B cell (primary cell): ENCODE measurements around the gene DENND1A. TPM values are rescaled to one million over a fixed set of nuclear protein-coding genes. Genes with fewer than 3 reads are reported as not detected.

ENCODE experiments used
- ATAC-seq: fragments of 200-7000 bp; cut with Tn5 transposase; one replicate; pipeline ENCODE4 v1.10.0; 2021; ENCODE audit warnings: low read depth, mild to moderate bottlenecking, moderate number of reproducible peaks, moderate library complexity
- CTCF ChIA-PET: fragments of 350-600 bp; sonication (Branson Sonifier 250); formaldehyde crosslinking; loops from one replicate; lab custom pipeline; 2021; ENCODE audit warnings: antibody characterized with exemption, inconsistent platforms; lab: Charles Lee
- POLR2A ChIA-PET: fragments of 350-600 bp; sonication (Branson Sonifier 250); formaldehyde crosslinking; loops from one replicate; lab custom pipeline; 2021; ENCODE audit warnings: antibody characterized with exemption; lab: Charles Lee
- DNase-seq: peaks from one replicate; pipeline ENCODE4 v3.0.0; 2013
- H2AFZ ChIP-seq: 2 replicates; pipeline ENCODE4 v1.6.1; 2012; ENCODE audit warnings: mild to moderate bottlenecking, low read depth, low read length; ENCODE audit not compliant: insufficient read depth, poor library complexity, severe bottlenecking
- H3K27ac ChIP-seq, 2 donors: 1 replicate in 1 of 2; 2 replicates in 1 of 2; pipeline ENCODE4 v1.5.1; 2012 to 2013; ENCODE audit warnings: low read length in 2 of 2, mild to moderate bottlenecking in 2 of 2, moderate library complexity in 1 of 2
- H3K27me3 ChIP-seq, 4 experiments: fragments of 200-600 bp in 1 of 4; sonication (generic) in 1 of 4; replicated peaks in 1 of 4; 1 replicate in 2 of 4; 2 replicates in 2 of 4; pipeline versions ENCODE4 v1.6.1 to v1.7.0; 2013 to 2016; ENCODE audit warnings: low read length in 3 of 4, mild to moderate bottlenecking in 2 of 4, mixed read lengths in 1 of 4, moderate library complexity in 1 of 4; ENCODE audit not compliant: insufficient read depth in 4 of 4, control insufficient read depth in 3 of 4; ENCODE audit errors: control extremely low read depth in 1 of 4
- H3K36me3 ChIP-seq, 2 experiments: replicated peaks in 1 of 2; 1 replicate in 1 of 2; 2 replicates in 1 of 2; pipeline versions ENCODE4 v1.6.1 to v1.7.1; 2013; ENCODE audit warnings: low read length in 1 of 2; ENCODE audit not compliant: insufficient read depth in 2 of 2, control insufficient read depth in 1 of 2; ENCODE audit errors: control extremely low read depth in 1 of 2, extremely low read depth in 1 of 2
- H3K4me1 ChIP-seq, 2 donors: fragments of 200-600 bp in 1 of 2; sonication (generic) in 1 of 2; 1 replicate in 1 of 2; 2 replicates in 1 of 2; pipeline versions ENCODE4 v1.5.1 to v1.6.1; 2013 to 2017; ENCODE audit warnings: low read length in 2 of 2; ENCODE audit not compliant: control insufficient read depth in 2 of 2, insufficient read depth in 2 of 2
- H3K4me2 ChIP-seq: replicated peaks from 2 replicates; pipeline ENCODE3; 2012; ENCODE audit warnings: mild to moderate bottlenecking, low read depth, low read length; ENCODE audit not compliant: poor library complexity, severe bottlenecking
- H3K4me3 ChIP-seq, 5 experiments: fragments of 200-600 bp in 1 of 5; sonication (generic) in 1 of 5; 1 replicate in 3 of 5; 2 replicates in 2 of 5; pipeline versions ENCODE4 v1.5.1 to v1.7.0; 2011 to 2016; ENCODE audit warnings: low read length in 4 of 5, mild to moderate bottlenecking in 4 of 5, low read depth in 2 of 5, control low read depth in 1 of 5, moderate library complexity in 1 of 5; ENCODE audit not compliant: insufficient read depth in 1 of 5; ENCODE audit errors: control extremely low read depth in 1 of 5, extremely low read depth in 1 of 5
- H3K79me2 ChIP-seq: fragments of 200-600 bp; sonication (generic); one replicate; pipeline ENCODE4 v1.6.0; 2016; ENCODE audit warnings: low read length; ENCODE audit not compliant: control insufficient read depth, insufficient read depth
- H3K9ac ChIP-seq: fragments of 200-600 bp; sonication (generic); 2 replicates; pipeline ENCODE4 v1.6.1; 2017; ENCODE audit warnings: mild to moderate bottlenecking, low read length, moderate library complexity
- H3K9me3 ChIP-seq, 3 donors: one replicate each; pipeline versions ENCODE4 v1.6.1 to v1.7.1; 2013; ENCODE audit warnings: low read length in 2 of 3; ENCODE audit not compliant: control insufficient read depth in 2 of 3, insufficient read depth in 1 of 3; ENCODE audit errors: control extremely low read depth in 1 of 3
- H4K20me1 ChIP-seq: 2 replicates; pipeline ENCODE4 v1.6.0; 2012; ENCODE audit warnings: mild to moderate bottlenecking, low read length; ENCODE audit not compliant: insufficient read depth, control insufficient read depth, poor library complexity, severe bottlenecking
- H3K27ac Mint-ChIP-seq: one replicate; pipeline ENCODE4 v1.8.0; 2021; ENCODE audit warnings: mixed read lengths
- H3K27me3 Mint-ChIP-seq: one replicate; pipeline ENCODE4 v1.8.0; 2021; ENCODE audit warnings: mixed read lengths
- H3K4me1 Mint-ChIP-seq: one replicate; pipeline ENCODE4 v1.8.0; 2021; ENCODE audit warnings: mixed read lengths
- H3K4me3 Mint-ChIP-seq: one replicate; pipeline ENCODE4 v1.8.0; 2021; ENCODE audit warnings: mixed read lengths
- H3K9me3 Mint-ChIP-seq: one replicate; pipeline ENCODE4 v1.8.0; 2022; ENCODE audit warnings: mixed read lengths; ENCODE audit not compliant: insufficient read depth
- EZH2 ChIP-seq: IDR thresholded peaks from 2 replicates; pipeline ENCODE4 v1.6.1; 2012; ENCODE audit warnings: borderline replicate concordance, low read depth, mild to moderate bottlenecking, moderate library complexity, low read length; ENCODE audit not compliant: insufficient read depth, poor library complexity, severe bottlenecking
- WGBS: methylation state at CpG from one replicate; pipeline ENCODE4 v1.1.5; 2013; ENCODE audit warnings: missing lambda C conversion rate; ENCODE audit not compliant: insufficient coverage; 5-methylcytosine and 5-hydroxymethylcytosine counted together
- intact Hi-C: fragments of 100-400 bp; cut with micrococcal nuclease; formaldehyde crosslinking; loops from one replicate; pipeline ENCODE4 v1.10.0; 2022
- polyA plus RNA-seq: library from polyadenylated mRNA; depleted of rRNA; stranded (reverse); fragments of >200 nt; gene quantifications from 2 replicates; pipeline ENCODE4 v1.2.3, GENCODE V29; 2012
- total RNA-seq, 2 donors: library from RNA; stranded (reverse); fragments of 120-200 nt in 1 of 2; gene quantifications; 1 replicate in 1 of 2; 2 replicates in 1 of 2; pipeline versions ENCODE4 v1.2.3 to v1.2.4, GENCODE V29; 2013 to 2022
- TF ChIP-seq, protein P1 (sequence below): fragments of 200-600 bp; IDR thresholded peaks from one replicate; pipeline ENCODE4 v1.8.0; 2022; ENCODE audit warnings: antibody characterized with exemption, mild to moderate bottlenecking

The DENND1A gene
- total and polyA plus RNA-seq, 2 donors (not counting 1 experiment from before 2014, with no cell fraction given): 10.8 to 26.0 TPM

DNA sequence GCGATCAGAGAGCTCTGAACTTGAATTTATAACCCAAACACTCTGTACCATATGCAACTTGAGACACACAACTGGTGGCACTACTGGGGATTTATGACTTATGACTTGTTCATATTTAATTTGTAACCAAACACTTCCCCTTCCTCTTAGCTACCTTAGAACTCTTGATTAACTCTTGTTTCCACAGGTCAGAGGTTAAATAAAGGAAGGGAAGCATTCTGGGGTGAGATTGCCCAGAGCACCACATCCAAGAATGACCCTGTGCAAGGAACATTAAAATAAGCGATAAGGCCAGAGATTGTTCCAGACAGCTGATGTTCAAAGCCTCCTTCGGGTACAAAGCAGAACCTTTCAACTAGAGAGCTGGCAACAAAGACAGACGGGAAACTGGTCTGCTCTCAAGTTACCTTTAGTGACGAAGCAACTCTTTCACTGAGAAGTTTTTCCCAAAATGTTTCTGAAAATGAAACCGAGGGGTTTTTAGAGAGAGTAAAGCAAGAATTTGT is 242.6 kb downstream of the DENND1A start:
- CTCF ChIA-PET: interaction anchor here (0.6 to 1.7 kb wide), 4 partner anchors 10 to 930 kb away, joined by 3 to 8 read pairs (median 4); no protein-coding TSS in a partner anchor
- TF ChIP-seq EZH2: no peak
- TF ChIP-seq, protein P1, sequence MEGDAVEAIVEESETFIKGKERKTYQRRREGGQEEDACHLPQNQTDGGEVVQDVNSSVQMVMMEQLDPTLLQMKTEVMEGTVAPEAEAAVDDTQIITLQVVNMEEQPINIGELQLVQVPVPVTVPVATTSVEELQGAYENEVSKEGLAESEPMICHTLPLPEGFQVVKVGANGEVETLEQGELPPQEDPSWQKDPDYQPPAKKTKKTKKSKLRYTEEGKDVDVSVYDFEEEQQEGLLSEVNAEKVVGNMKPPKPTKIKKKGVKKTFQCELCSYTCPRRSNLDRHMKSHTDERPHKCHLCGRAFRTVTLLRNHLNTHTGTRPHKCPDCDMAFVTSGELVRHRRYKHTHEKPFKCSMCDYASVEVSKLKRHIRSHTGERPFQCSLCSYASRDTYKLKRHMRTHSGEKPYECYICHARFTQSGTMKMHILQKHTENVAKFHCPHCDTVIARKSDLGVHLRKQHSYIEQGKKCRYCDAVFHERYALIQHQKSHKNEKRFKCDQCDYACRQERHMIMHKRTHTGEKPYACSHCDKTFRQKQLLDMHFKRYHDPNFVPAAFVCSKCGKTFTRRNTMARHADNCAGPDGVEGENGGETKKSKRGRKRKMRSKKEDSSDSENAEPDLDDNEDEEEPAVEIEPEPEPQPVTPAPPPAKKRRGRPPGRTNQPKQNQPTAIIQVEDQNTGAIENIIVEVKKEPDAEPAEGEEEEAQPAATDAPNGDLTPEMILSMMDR: no peak

DNA sequence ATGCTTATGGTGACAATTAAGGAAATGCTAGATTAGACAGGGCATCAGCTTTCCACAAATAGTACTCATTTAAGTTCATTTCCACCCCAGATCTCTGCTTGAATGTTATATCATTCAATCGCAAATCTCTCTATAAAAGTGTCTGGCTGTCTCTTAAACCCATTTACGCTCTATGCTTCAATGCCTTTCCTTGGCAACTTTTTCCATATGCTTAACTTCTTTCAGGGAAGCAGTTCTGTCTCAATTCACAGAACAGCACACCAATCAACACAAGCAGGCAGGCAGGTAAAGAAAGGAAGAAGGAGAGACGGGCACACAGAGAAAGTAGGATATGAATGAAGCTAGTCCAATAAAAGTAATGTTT is 243.1 kb downstream of the DENND1A start:
- TF ChIP-seq, protein P1: no peak
- TF ChIP-seq EZH2: no peak
- Histone ChIP-seq H3K27me3 (no peaks in the 10 kb centered on the region), H3K79me2 (no peaks in the 10 kb centered on the region), H2AFZ (no peak overlapping the region), H3K4me3 (no peak overlapping the region), H3K4me2 (no peak overlapping the region), H4K20me1 (peaks cover 6% of the 10 kb centered on the region), H3K36me3 (no peaks in the 10 kb centered on the region), H3K9me3 (no peaks in the 10 kb centered on the region), H3K9ac (no peak overlapping the region), H3K4me1 (peaks cover 24 to 25% of the 10 kb centered on the region in 2 donors), H3K27ac (no peak overlapping the region)
- Mint-ChIP-seq H3K9me3 (no peaks in the 10 kb centered on the region), H3K4me1 (peaks cover 35% of the 10 kb centered on the region), H3K27me3 (no peaks in the 10 kb centered on the region), H3K27ac (no peak overlapping the region), H3K4me3 (no peak overlapping the region)
- intact Hi-C loops: no loop called here
- ATAC-seq (no peak), DNase-seq (no peak)
- 84% methylated on average over 2 of the region's 3 CpGs for WGBS
- CTCF ChIA-PET: interaction anchor here (1.0 to 1.7 kb wide), 2 partner anchors 11 to 56 kb away, joined by 4 to 8 read pairs; no protein-coding TSS in a partner anchor
- POLR2A ChIA-PET: no interaction called here

More for the DNA sequence above, 242.6 kb downstream of the DENND1A start:
- DNase-seq (peak; percentile 10), ATAC-seq (no peak)
- Histone ChIP-seq H4K20me1 (peaks cover 6% of the 10 kb centered on the region), H3K36me3 (no peaks in the 10 kb centered on the region), H3K9me3 (no peaks in the 10 kb centered on the region), H3K4me3 (no peak overlapping the region), H3K27me3 (no peaks in the 10 kb centered on the region), H3K4me2 (no peak overlapping the region), H3K9ac (no peak overlapping the region), H3K4me1 (peaks cover 24 to 25% of the 10 kb centered on the region in 2 donors), H3K79me2 (no peaks in the 10 kb centered on the region), H3K27ac (no peak overlapping the region), H2AFZ (no peak overlapping the region)
- 46% methylated on average over 4 of the region's 6 CpGs for WGBS
- peaks cover 39% of the 10 kb centered on the region for H3K4me1 Mint-ChIP-seq
- no peaks in the 10 kb centered on the region for H3K27me3 Mint-ChIP-seq
- no peak overlapping the region for H3K27ac Mint-ChIP-seq
- POLR2A ChIA-PET: no interaction called here
- intact Hi-C loops: no loop called here
- no peak overlapping the region for H3K4me3 Mint-ChIP-seq
- H3K9me3 Mint-ChIP-seq: no peaks in the 10 kb centered on the region
